ENCODE results near the gene KIRREL3.

Gene KIRREL3

DNA sequence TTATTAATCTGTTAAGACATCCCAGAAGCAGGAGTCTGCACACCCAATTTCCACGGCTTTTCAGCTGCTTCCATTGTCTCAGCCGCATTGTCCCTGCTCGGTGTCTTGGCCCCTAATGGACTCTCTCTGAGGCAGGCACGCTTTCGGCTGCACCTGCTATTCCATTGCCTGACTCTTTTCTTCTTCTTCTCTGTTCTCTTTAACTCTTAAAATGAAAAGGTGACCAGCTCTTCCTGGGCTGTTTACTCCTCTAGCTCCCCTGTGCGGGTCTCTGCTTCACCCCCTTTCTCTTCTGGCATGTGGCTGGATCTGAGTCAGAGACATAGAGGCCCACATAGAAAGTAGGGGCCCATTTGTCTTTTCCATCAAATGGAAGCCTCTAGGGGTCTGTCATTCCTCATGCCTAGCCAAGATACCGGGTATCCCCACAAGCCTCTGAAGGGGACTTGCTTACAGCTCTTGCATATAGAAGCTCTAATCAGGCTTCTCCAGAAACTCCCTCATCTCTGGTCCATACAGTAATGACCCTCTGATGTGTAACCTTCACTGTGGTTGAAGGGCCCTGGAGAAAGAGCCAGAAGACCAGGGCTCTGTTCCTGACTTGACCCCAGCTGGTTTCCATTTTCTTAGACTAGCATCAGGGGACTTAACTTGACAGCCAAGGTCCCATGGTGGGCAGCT is 401.2 kb downstream of the KIRREL3 start:
- H3K4me3 ChIP-seq (ENCODE audit: low read depth in 1 of 2, low read length in 2 of 2): no peak overlapping the region
- no peaks in the 10 kb centered on the region for H3K27me3 ChIP-seq (ENCODE audit: low read depth, low read length)
- no peak overlapping the region for H3K27ac ChIP-seq (ENCODE audit: low read length)

DNA sequence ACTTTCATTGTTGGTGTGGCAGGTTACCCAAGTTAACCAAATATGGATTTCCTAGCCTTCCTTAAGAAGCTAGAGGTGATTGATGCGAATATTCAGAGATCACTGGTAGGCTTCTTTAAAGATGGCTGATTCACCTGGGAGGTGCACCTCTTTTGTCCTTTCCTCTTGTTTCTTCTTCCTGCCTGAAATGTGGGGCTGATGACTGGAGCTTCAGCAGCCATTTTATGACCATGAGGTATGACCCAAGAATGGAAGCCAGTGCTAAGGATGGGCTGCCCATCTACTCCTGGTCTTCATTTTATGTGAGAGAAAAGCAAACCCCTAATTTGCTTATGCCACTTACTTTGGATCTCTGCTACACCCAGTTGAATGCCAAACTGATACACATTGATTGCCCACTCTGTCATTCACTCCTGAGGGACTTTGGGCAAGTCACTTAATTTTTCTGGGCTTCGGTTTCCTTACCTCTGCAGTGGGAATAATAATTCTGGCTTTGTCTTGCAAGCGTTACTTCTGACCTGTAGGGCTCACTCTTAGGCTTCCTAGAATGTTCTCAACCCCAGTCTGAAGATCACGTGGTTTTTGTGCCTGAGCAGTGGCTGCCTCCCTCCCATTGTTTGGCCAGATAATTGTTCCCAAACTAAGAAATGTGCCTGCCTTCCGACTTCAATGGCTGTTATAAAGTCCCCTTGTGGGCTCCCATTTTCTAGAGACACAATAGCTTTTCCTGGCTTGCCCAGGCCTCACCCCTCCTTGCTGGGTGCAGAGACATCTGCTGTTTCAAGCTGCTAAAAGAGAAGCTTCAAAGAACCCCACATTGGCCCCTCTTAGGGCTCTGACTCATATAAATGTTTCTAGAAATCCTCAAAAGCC is 402.0 kb downstream of the KIRREL3 start:
- Histone ChIP-seq H3K4me3 (ENCODE audit: low read depth in 1 of 2, low read length in 2 of 2) (no peak overlapping the region), H3K27me3 (ENCODE audit: low read depth, low read length) (no peaks in the 10 kb centered on the region), H3K36me3 (ENCODE audit: control insufficient read depth in 1 of 2, insufficient read depth in 2 of 2, low read length in 2 of 2) (no peaks in the 10 kb centered on the region), H3K9me3 (ENCODE audit: control insufficient read depth in 1 of 2, low read length in 2 of 2) (peaks cover 4% of the 10 kb centered on the region in 2 donors), H3K4me1 (ENCODE audit: control insufficient read depth in 1 of 2, insufficient read depth in 2 of 2, low read length in 2 of 2) (no peaks in the 10 kb centered on the region), H3K27ac (ENCODE audit: low read length) (no peak overlapping the region)

More for the DNA sequence above, 401.2 kb downstream of the KIRREL3 start:
- Histone ChIP-seq H3K9me3 (ENCODE audit: control insufficient read depth in 1 of 2, low read length in 2 of 2) (peaks cover 4% of the 10 kb centered on the region in 2 donors), H3K36me3 (ENCODE audit: control insufficient read depth in 1 of 2, insufficient read depth in 2 of 2, low read length in 2 of 2) (no peaks in the 10 kb centered on the region), H3K4me1 (ENCODE audit: control insufficient read depth in 1 of 2, insufficient read depth in 2 of 2, low read length in 2 of 2) (no peaks in the 10 kb centered on the region)

- Histone ChIP-seq H3K27me3 (ENCODE audit: low read depth, low read length) (no peaks in the 10 kb centered on the region), H3K36me3 (ENCODE audit: control insufficient read depth in 1 of 2, insufficient read depth in 2 of 2, low read length in 2 of 2) (no peaks in the 10 kb centered on the region), H3K9me3 (ENCODE audit: control insufficient read depth in 1 of 2, low read length in 2 of 2) (peaks cover 4% of the 10 kb centered on the region in 2 donors)
These were observed 403.5 kb downstream of the KIRREL3 start for GRCh38 chr11:126597041-126597440.

GRCh38 chr11:126596474-126596873 is 404.1 kb downstream of the KIRREL3 start:
- H3K9me3 ChIP-seq (ENCODE audit: control insufficient read depth in 1 of 2, low read length in 2 of 2): peaks cover 4% of the 10 kb centered on the region in 2 donors
- H3K27ac ChIP-seq (ENCODE audit: low read length): no peak overlapping the region
- no peak overlapping the region for H3K4me3 ChIP-seq (ENCODE audit: low read depth in 1 of 2, low read length in 2 of 2)
- H3K27me3 ChIP-seq (ENCODE audit: low read depth, low read length): no peaks in the 10 kb centered on the region
- H3K36me3 ChIP-seq (ENCODE audit: control insufficient read depth in 1 of 2, insufficient read depth in 2 of 2, low read length in 2 of 2): no peaks in the 10 kb centered on the region
- no peaks in the 10 kb centered on the region for H3K4me1 ChIP-seq (ENCODE audit: control insufficient read depth in 1 of 2, insufficient read depth in 2 of 2, low read length in 2 of 2)

More at GRCh38 chr11:126597041-126597440, 403.5 kb downstream of the KIRREL3 start:
- no peaks in the 10 kb centered on the region for H3K4me1 ChIP-seq (ENCODE audit: control insufficient read depth in 1 of 2, insufficient read depth in 2 of 2, low read length in 2 of 2)
- H3K4me3 ChIP-seq (ENCODE audit: low read depth in 1 of 2, low read length in 2 of 2): no peak overlapping the region
- H3K27ac ChIP-seq (ENCODE audit: low read length): no peak overlapping the region

GRCh38 chr11:126595560-126595959 is 405.0 kb downstream of the KIRREL3 start:
- Histone ChIP-seq H3K9me3 (ENCODE audit: control insufficient read depth in 1 of 2, low read length in 2 of 2) (peaks cover 4% of the 10 kb centered on the region in 2 donors), H3K36me3 (ENCODE audit: control insufficient read depth in 1 of 2, insufficient read depth in 2 of 2, low read length in 2 of 2) (no peaks in the 10 kb centered on the region), H3K4me1 (ENCODE audit: control insufficient read depth in 1 of 2, insufficient read depth in 2 of 2, low read length in 2 of 2) (no peaks in the 10 kb centered on the region), H3K27me3 (ENCODE audit: low read depth, low read length) (no peaks in the 10 kb centered on the region), H3K27ac (ENCODE audit: low read length) (no peak overlapping the region), H3K4me3 (ENCODE audit: low read depth in 1 of 2, low read length in 2 of 2) (no peak overlapping the region)

GRCh38 chr11:126594921-126595367 is 405.6 kb downstream of the KIRREL3 start:
- no peaks in the 10 kb centered on the region for H3K27me3 ChIP-seq (ENCODE audit: low read depth, low read length)
- no peak overlapping the region for H3K27ac ChIP-seq (ENCODE audit: low read length)

GRCh38 chr11:126592496-126593410 is 407.8 kb downstream of the KIRREL3 start:
- no peaks in the 10 kb centered on the region for H3K9me3 ChIP-seq (ENCODE audit: control insufficient read depth in 1 of 2, low read length in 2 of 2)
- H3K4me3 ChIP-seq (ENCODE audit: low read depth in 1 of 2, low read length in 2 of 2): no peak overlapping the region

More at GRCh38 chr11:126594921-126595367, 405.6 kb downstream of the KIRREL3 start:
- no peak overlapping the region for H3K4me3 ChIP-seq (ENCODE audit: low read depth in 1 of 2, low read length in 2 of 2)
- H3K36me3 ChIP-seq (ENCODE audit: control insufficient read depth in 1 of 2, insufficient read depth in 2 of 2, low read length in 2 of 2): no peaks in the 10 kb centered on the region
- no peaks in the 10 kb centered on the region for H3K4me1 ChIP-seq (ENCODE audit: control insufficient read depth in 1 of 2, insufficient read depth in 2 of 2, low read length in 2 of 2)
- peaks cover 4% of the 10 kb centered on the region in 2 donors for H3K9me3 ChIP-seq (ENCODE audit: control insufficient read depth in 1 of 2, low read length in 2 of 2)

GRCh38 chr11:126591966-126592489 is 408.5 kb downstream of the KIRREL3 start:
- H3K4me1 ChIP-seq (ENCODE audit: control insufficient read depth in 1 of 2, insufficient read depth in 2 of 2, low read length in 2 of 2): no peaks in the 10 kb centered on the region
- H3K27me3 ChIP-seq (ENCODE audit: low read depth, low read length): no peaks in the 10 kb centered on the region
- no peaks in the 10 kb centered on the region for H3K36me3 ChIP-seq (ENCODE audit: control insufficient read depth in 1 of 2, insufficient read depth in 2 of 2, low read length in 2 of 2)
- no peaks in the 10 kb centered on the region for H3K9me3 ChIP-seq (ENCODE audit: control insufficient read depth in 1 of 2, low read length in 2 of 2)
- no peak overlapping the region for H3K27ac ChIP-seq (ENCODE audit: low read length)
- no peak overlapping the region for H3K4me3 ChIP-seq (ENCODE audit: low read depth in 1 of 2, low read length in 2 of 2)

More at GRCh38 chr11:126592496-126593410, 407.8 kb downstream of the KIRREL3 start:
- Histone ChIP-seq H3K27me3 (ENCODE audit: low read depth, low read length) (no peaks in the 10 kb centered on the region), H3K27ac (ENCODE audit: low read length) (no peak overlapping the region), H3K36me3 (ENCODE audit: control insufficient read depth in 1 of 2, insufficient read depth in 2 of 2, low read length in 2 of 2) (no peaks in the 10 kb centered on the region), H3K4me1 (ENCODE audit: control insufficient read depth in 1 of 2, insufficient read depth in 2 of 2, low read length in 2 of 2) (no peaks in the 10 kb centered on the region)

DNA sequence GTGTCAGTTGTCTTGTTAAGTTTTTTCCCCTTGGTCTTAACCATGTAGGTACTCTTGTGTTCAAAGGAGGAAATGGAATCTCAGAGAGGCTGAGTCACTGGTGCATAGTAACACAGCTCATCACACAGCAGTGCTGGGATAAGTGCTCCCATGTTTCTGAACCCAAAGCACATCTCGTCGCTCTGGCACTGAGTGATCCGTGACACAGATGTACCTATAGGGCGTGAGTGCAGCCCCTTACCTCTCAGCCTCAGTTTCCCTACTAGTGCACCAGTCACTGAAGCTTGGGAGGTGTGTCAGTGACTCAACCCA is 411.1 kb downstream of the KIRREL3 start:
- Histone ChIP-seq H3K27ac (ENCODE audit: low read length) (no peak overlapping the region), H3K4me1 (ENCODE audit: control insufficient read depth in 1 of 2, insufficient read depth in 2 of 2, low read length in 2 of 2) (no peaks in the 10 kb centered on the region), H3K4me3 (ENCODE audit: low read depth in 1 of 2, low read length in 2 of 2) (no peak overlapping the region), H3K27me3 (ENCODE audit: low read depth, low read length) (no peaks in the 10 kb centered on the region), H3K36me3 (ENCODE audit: control insufficient read depth in 1 of 2, insufficient read depth in 2 of 2, low read length in 2 of 2) (no peaks in the 10 kb centered on the region), H3K9me3 (ENCODE audit: control insufficient read depth in 1 of 2, low read length in 2 of 2) (no peaks in the 10 kb centered on the region)

- Histone ChIP-seq H3K4me3 (ENCODE audit: low read depth in 1 of 2, low read length in 2 of 2) (no peak overlapping the region), H3K4me1 (ENCODE audit: control insufficient read depth in 1 of 2, insufficient read depth in 2 of 2, low read length in 2 of 2) (no peaks in the 10 kb centered on the region), H3K36me3 (ENCODE audit: control insufficient read depth in 1 of 2, insufficient read depth in 2 of 2, low read length in 2 of 2) (no peaks in the 10 kb centered on the region), H3K9me3 (ENCODE audit: control insufficient read depth in 1 of 2, low read length in 2 of 2) (no peaks in the 10 kb centered on the region), H3K27ac (ENCODE audit: low read length) (no peak overlapping the region), H3K27me3 (ENCODE audit: low read depth, low read length) (no peaks in the 10 kb centered on the region)
These were observed 411.7 kb downstream of the KIRREL3 start for GRCh38 chr11:126588630-126589491.

Data from muscle layer of duodenum (tissue), 2 donors.